GM21737 (cell line): ENCODE measurements around the gene TFDP1.

Experiments used
- ATAC-seq: cut with Tn5 transposase; IDR thresholded peaks from one replicate; pipeline ENCODE4 v1.9.1; 2021; ENCODE audit warnings: mild to moderate bottlenecking, moderate library complexity; ENCODE audit not compliant: unreplicated experiment

TFDP1 gene, protein sequence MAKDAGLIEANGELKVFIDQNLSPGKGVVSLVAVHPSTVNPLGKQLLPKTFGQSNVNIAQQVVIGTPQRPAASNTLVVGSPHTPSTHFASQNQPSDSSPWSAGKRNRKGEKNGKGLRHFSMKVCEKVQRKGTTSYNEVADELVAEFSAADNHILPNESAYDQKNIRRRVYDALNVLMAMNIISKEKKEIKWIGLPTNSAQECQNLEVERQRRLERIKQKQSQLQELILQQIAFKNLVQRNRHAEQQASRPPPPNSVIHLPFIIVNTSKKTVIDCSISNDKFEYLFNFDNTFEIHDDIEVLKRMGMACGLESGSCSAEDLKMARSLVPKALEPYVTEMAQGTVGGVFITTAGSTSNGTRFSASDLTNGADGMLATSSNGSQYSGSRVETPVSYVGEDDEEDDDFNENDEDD

DNA sequence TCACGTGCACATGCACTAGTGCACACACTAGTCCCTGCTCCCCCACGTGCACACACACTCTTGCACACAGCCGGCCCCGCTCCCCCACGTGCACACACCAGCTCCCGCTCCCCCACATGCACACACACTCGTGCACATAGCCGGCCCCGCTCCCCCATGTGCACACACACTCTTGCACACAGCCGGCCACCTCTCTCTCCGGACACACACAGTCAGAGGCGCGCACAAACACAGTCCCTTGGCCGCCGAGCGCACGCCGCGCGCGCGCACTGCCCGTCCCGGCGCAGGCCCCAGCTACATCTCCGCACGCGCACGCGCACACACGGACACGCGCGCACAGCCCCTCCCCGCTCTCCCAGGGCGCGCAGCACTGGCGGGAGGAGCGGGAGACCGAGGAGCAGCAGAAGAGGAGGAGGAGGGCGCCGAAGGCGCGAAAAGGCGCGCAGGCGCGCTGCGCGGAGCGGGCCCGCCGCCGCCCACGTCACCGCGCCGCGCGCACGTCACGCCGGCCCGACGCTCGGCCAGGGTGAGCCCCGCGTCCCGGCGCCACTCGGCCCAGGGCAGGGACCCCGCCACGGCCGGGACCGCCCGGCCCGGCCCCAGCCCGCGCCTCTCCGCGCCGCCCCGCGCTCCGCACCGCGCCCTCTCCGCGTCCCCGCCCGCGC lies at the start of gene TFDP1:
TFDP1 (plus strand) TSS at position 549 of the 665 bp plus-strand sequence. CDS start 1,085 bp downstream, outside the sequence.
- peak; percentile 78 for ATAC-seq

DNA sequence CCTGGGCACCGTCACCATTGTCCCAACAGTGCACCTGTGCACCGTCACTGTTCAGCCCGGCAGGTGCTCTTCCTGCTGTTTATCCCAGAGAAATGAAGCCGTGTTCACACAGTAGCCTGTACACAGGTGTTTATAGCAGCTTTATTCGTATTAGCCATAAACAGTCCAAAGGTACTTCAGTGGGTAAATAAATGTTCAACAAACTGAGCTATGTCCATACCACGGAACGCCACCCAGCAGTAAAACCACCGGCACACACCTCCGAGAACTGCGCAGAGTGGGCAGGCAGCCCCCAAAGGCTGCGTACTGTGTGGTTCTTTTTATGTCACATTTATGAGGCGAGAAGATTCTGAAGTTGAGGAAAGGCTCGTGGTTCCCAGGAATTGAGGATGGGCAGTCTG lies 49.2 kb upstream of the TFDP1 start:
- ATAC-seq = no peak

DNA sequence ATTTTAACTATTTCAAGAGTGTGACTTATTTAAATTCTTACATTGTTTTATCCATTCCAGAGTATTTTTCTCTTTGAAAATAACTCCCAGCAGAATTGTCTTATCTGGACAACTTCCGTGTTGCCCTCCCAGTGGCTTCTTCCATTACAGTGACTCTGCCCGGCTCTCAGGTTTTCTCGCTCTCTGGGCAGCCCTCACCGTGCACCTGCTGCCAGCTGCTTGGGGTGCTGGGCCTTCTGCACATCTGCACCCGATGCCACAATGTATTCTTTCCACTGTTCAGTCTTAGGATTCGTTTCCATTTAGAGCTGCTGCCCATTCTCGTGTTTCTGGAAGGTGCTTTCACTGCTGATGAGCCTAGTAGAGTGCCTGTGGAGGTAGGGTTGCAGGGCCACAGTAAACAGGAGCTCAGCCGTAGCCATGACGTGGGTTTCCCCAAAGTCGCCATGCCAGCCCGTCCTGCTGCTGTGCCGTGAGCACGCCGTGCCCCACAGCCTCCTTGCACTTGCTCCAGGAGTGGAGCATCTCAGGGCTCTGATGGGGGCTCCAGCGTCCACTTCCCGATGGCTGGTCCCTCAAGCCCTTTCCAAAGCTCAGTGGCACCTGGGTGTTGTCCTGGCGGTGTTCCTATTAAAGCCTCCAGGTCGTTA lies 48.0 kb upstream of the TFDP1 start:
- ATAC-seq = no peak

DNA sequence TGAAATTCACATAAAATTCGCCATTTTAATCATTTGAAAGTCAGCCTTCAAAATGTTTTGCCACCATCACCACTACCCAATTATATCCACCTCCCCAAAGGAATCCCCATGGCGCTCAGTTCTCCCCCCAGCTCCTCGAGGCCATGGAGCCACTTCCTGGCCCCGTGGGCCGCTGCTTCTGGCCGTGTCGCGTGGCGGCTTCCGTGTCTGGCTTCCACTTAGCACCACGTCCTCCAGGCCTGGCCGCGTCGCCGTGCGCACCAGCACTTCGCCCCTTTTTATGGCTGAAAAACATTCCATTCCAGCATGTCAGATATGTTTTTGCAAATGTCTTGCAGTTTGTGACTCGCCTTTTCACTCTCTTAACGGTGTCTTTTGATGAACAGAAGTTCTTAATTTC lies 47.3 kb upstream of the TFDP1 start:
- ATAC-seq = no peak

DNA sequence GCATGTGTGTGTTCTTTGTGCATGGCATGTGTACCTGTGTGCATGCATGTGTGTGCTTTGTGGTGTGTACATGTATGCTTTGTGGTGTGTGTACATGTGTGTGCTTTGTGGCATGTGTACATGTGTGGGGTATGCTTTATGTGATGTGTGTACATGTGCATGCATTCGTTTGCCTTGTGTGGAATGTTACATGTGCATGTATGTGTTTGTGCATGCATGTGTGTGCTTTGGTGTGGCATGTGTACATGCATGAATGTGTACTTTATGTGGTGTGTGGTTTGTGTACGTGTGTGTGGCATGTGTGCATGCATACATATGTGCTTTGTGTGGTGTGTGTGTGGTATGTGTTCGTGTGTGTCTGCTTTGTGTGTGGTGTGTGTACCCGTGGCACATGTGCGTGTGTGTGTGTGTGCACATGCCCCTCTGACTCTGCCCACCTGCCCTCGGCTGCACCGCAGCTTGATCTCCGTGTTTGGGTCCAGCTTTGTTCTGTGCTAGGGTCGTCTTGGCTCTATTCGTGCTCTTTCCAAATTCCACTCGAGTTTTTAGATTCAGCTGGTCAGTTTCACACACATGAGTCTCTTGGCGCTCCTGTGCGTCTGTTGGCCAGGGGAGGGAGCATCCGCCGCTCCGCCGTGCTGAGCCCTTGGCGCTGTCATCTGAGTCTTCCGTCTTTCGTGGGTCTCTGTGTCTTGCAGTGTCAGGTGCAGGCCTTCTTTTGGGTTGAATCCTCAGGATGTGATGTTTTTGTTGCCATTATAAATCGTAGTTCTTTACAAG lies 46.5 kb upstream of the TFDP1 start:
- no peak for ATAC-seq

DNA sequence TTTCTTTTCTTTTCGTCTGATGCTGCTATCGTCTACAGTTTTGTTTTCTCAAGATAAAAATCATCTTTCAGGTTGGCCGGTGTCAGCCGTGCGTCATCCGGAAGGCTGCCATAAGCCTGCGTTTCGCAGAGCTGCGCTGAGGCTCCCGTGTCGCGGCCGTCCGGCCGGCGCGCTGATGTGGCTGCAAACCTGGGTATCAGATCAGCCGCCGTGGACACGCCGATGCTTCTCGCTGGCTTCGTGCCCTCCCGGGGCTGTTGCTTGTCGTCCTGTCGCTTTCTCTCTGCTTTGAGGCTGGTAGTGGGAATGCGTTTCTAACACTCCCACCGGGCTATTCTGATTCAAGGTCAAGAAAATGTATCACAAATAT lies 45.9 kb upstream of the TFDP1 start:
- ATAC-seq = no peak

DNA sequence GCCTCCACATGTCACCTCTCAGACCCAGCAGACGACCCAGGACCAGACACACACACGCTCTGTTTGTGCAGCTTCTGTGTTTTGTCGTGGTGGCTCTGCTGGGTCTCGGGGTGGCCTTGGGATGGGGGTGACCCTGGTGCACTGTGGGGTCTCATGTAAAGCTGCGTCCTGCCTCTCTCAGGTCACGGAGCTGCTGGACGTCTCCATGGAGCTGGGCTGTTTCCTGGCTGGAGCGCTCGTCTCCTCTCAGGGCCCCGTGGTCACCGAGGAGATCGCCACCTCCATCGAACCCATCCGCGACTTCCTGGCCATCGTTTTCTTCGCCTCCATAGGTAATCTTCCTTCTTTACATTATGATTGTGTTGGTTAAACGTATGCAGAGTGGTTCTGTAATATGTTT lies 45.4 kb upstream of the TFDP1 start:
- ATAC-seq = no peak

DNA sequence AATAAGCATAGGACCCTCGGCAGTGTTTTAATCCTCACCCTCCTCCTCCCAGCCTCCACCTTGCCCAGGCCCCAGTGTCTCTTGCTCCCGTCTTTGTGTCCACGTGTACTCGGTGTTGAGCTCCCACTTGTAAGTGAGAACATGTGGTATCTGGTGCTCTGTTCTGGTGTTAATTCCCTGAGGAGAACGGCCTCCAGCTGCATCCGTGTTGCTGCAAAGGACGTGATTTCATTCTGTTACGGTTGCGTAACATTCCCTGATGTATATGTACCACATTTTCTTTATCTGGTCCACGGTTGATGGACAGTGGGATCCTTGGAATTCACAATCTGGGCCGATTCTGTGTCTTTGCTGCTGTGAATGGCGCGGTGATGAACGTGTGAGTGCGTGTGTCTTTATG lies 44.7 kb upstream of the TFDP1 start:
- no peak for ATAC-seq

DNA sequence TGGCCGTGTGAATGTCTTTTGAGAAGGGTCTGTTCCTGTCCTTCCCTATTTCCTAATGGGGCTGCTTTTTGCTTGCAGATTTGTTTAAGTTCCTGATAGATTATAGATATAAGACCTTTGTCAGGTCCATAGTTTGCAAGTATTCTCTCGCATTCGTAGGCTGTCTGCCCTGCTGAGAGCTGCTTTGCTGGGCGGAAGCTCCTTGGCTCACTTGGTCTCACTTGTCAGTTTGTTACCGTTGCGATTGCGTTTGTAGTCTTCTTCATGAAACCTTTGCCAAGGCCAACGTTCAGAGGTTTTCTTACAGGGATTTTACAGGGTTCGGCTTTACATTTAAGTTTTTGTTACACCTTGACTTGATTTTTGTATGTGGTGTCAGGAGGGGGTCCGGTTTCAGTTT lies 44.0 kb upstream of the TFDP1 start:
- no peak for ATAC-seq

DNA sequence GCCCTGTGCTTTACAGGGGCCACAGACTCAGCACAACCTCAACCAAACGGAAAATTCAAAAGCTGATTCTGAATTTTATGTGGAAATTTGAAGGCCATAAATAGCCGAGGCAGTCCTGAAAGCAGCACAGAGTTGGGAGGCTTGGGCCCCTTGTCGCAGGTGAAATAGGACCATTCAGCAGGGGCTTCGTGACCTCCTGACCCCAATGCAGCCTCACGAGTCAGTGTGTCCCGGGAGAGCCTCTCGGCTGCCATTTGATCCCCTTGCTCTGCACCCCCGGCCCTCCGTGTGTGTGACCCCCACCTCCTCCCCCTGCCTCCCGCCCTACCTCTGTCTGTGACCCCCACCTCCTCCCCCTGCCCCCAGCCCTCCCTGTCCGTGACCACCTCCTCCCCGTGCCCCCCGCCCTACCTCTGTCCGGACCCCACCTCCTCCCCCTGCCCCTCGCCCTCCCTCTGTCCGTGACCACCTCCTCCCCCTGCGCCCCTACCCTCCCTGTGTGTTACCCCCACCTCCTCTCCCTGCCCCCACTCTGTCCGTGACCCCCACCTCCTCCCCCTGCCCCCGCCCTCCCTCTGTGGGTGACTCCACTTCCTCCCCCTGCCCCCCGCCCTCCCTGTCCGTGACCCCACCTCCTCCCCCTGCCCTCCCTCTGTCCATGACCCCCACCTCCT lies 41.7 kb upstream of the TFDP1 start:
- no peak for ATAC-seq

DNA sequence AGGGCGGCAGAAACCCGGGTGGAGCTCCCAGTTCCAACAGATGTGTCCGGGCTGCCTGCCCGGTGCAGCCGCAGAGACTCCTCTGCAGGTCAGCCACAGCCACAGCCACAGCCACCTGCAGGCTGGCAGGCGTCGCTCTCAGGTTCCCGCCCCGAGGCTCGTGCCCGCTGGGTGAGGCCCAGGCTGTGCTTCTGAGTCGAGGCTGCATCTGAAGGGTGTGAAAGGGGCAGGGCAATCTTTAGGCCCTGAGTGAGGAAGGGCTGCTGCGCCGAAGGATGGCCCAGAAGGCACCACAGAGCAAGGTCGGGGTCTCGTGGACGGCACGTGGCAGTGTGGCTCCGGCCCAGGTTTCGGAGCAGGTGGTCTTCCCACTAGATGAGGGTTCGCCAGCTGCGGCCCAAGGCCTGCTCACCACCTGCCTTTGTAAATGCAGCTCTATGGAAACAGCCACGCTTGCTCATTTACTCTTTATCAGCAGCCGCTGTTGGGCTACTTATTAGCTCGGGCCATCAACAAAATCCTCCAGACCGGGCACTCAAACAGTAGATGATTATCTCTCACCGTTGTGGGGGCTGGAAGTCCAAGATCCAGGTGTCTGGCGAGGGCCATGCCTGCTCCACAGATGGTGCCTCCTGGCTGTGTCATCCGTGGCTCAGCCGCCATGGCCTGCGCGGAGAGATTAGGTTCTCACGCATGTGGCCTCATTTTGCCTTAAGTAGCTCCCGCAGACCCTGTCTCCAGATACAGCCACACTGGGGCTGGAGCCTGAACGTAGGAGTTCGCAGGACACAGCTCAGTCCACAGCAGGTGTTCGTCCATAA lies 40.3 kb upstream of the TFDP1 start:
- no peak for ATAC-seq

DNA sequence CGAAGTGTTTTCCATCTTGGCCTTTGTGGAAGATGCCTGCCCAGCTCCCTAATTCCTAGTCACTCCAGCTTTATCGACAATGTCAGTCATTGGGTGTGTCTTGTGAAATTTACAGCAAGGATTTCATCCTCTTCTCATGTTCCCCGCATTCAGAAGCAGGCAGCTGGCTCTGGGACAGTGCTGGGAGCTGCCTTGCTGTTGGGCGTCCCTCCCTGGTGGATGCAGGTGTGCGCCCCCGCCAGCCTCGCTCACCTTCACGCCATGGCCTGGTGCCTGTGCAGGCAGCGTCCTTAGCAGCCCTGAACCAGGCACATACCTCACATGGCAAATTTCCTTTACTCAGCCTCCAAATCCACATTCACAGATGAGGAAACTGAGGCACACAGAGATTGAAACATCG lies 39.7 kb upstream of the TFDP1 start:
- no peak for ATAC-seq

DNA sequence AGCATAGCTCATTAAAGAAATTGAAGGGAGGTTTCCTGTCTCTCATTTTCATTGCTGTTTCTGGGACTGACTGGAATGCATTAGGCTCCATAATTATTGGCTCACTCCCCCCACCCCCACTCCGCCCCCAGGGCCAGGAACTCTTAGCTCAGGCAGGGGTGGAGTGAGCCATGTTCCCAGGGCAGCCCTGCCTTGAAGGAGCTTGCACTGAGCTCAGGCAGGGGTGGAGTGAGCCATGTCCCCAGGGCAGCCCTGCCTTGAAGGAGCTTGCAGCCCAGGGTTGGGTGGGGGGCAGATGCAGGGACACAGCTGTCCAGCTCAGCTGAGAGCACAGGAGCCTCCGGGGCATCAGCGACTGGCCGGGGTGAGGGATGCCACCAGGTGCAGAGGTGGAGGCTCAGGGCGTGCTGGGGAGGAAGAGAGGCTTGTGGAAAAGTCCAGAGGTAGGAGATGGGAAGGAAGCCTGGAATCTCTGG lies 39.1 kb upstream of the TFDP1 start:
- no peak for ATAC-seq

DNA sequence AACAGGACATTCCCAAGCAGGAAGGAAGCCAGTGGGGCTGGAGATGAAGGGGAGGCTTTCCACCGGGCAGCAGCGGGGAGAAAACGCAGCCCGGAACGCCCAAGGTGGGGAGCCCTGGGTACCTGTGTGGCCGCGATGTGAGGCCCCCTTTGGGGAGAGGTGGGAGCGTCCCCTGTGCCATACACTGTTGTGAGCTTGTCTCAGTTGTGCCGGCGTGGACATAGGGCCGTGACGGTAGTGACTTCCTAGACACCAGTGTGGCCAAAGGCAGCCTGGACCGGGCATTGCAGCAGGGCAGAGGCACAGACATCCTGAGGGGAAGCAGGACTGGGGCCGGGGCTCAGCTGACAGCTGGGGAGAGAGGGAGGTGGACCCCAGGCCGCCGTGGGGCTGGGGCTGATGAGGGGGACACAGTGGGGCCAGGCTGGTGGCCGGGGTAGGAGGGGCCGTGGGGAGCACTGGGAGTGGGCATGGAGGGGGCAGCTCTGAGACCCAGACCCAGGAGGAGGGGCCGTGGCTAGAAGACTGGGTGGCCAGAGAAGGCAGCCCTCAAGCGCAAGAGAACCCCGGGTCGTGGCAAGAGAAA lies 38.5 kb upstream of the TFDP1 start:
- no peak for ATAC-seq

DNA sequence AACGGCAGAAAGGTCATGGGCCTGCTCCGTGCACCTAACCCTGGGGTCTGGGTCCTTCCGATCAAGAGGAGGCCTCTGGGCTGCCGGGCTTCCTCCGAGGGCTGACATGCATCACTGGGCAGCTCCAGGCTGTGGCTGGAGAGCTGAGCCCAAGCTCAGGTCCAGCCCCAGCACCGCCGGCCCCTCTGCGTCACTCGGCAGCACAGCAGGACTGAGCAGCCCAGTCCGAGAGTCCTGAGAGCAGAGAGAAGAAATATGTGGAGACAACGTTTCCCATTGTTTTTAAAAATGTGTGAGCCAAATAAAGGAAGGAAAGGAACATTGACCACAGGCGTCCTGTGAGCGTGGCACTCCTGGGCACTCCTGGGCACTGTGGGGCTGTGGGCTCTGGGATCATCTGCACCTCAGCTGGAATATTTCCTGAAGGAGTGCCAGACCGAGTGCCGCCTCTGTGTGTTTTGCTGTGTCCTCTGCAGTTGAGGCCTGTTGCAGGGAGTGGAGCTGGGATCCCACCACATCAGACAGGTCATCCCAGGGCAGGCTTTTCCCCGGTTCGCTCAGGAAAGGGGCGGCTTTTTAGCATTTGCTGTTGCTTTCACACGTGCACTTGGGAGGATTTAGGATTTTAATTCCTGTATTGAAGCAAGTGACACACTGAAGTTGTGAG lies 37.8 kb upstream of the TFDP1 start:
- ATAC-seq = no peak

DNA sequence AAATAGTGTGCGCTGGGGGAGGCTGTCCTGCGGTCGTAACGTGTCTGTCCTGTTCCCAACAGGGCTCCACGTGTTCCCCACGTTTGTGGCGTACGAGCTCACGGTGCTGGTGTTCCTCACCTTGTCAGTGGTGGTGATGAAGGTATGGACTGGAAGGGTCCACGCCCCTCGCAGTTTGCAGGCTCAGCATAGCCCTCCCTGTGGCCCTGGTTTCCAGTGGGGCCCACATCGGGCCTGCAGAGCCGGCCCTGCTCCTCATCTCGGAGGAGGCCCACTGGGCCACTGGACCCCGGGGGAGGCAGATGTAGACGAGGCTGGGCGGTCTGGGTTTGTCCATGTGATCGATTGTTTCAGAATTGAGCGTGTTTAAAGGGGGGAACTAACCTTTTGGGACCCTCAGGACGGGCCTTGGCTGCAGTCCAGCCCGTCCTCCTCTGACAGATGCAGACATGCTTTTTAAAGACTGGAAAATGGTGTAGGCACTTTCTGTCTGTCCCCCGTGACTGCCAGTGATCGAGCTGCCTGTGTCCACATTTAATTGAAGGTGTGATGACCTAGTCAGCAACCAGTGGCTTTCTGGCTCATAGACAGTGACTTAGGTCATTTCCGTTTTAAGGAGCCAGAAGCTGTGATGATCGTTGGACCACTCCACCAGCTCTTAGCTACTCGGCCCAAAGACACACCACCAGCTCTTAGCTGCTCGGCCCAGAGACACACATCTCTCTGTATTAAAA lies 37.1 kb upstream of the TFDP1 start:
- no peak for ATAC-seq

DNA sequence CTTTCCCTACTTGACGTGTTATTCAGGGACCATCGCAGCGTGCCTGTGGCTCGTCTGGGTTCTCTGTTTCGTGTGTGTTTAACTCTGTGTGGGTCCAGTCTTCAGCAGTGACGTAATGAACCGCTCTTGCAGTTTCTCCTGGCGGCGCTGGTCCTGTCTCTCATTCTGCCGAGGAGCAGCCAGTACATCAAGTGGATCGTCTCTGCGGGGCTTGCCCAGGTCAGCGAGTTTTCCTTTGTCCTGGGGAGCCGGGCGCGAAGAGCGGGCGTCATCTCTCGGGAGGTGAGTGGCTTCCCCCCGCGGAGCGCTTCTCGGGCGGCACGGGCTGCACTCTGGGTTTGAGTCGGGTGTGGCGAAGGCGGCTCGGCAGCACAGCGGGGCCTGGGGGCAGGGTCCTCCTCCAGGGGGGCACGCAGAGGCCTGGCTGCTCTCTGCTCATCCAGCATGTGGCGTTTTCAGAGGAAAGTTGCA lies 36.3 kb upstream of the TFDP1 start:
- ATAC-seq = no peak
